ENCODE data around the gene FBXO7. TPM values are rescaled to one million over a fixed set of nuclear protein-coding genes. Genes with fewer than 3 reads are reported as not detected.

FBXO7 gene
- total RNA-seq, 4 donors from 2014 or later: 197 to 321 (median 253) TPM

DNA sequence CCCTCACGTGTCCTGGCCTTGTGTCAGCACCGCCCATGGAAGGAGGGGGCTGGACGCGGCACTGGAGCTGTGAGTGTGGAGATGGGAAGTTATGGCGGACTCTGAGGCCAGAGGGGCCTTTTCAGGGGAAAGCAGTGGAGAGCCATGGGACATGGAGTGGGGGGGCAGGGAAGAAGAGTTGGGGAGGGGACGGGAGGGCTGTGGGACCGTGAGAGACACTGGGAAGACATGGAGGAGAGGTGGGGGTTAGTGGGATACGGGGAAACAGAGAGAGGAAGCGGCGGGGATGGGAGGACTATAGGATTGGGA, 58.2 kb downstream of the FBXO7 start:
- intact Hi-C loops (cut with DNase I): loop anchor here (5.0 kb wide), 1 partner anchor 130 kb away; no protein-coding TSS in a partner anchor
- 71 to 73% methylated on average over 10 of the region's 10 CpGs for WGBS, 2 donors
- no peak for DNase-seq
- no peaks in the 10 kb centered on the region for H3K36me3 ChIP-seq
- no peak overlapping the region for H3K4me3 ChIP-seq (replicated peaks in 1 of 3)
- no peaks in the 10 kb centered on the region for H3K27me3 ChIP-seq
- H3K27ac ChIP-seq: peak overlapping the region; percentile 30 to 73 (median 57)
- no peak for TF ChIP-seq POLR2A (IDR thresholded peaks at IDR 0.05)
- TF ChIP-seq, protein P1, sequence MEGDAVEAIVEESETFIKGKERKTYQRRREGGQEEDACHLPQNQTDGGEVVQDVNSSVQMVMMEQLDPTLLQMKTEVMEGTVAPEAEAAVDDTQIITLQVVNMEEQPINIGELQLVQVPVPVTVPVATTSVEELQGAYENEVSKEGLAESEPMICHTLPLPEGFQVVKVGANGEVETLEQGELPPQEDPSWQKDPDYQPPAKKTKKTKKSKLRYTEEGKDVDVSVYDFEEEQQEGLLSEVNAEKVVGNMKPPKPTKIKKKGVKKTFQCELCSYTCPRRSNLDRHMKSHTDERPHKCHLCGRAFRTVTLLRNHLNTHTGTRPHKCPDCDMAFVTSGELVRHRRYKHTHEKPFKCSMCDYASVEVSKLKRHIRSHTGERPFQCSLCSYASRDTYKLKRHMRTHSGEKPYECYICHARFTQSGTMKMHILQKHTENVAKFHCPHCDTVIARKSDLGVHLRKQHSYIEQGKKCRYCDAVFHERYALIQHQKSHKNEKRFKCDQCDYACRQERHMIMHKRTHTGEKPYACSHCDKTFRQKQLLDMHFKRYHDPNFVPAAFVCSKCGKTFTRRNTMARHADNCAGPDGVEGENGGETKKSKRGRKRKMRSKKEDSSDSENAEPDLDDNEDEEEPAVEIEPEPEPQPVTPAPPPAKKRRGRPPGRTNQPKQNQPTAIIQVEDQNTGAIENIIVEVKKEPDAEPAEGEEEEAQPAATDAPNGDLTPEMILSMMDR (IDR thresholded peaks at IDR 0.05): no peak
- no peaks in the 10 kb centered on the region for H3K9me3 ChIP-seq
- H3K4me1 ChIP-seq: peaks cover 6 to 46% of the 10 kb centered on the region in 2 donors

DNA sequence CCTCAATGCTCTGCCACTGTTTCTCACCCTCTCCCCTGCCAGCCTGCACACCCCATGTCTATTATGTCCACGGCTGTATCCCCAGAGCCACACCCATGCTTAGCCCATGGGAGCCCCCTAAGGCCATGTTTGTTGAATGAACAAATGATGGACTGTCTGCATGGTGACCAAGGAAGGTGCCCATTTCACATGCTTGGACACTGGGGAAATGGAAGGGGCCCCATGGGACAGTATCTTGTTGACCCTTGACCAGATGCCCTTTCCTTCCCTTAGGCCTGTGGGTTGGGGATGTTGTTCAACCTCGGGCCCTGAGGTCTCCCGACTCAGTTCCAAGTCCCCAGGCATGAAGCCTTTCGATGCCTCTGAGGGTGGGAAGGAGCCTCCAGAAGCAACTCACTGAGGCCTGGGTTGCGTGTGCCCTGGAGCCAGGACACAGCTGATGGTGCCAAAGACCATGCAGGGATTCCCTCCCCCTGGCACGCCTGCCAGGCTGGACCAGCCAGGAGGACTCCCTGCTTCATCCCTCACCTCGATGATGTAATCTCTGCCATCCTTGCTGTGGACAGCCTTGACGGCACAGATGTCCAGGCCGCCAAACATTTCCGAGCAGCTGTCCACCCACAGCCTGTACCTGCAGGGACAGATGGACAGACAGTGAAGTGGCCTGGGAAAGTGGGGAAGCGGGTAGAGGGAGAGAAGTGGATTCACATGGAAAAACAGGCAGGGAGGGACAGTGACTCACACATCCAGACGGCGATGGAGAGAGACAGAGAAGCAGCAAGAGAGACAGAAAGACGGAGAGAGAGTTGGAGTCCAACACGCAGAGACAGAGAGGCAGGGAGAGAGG, 58.9 kb downstream of the FBXO7 start:
- no peak overlapping the region for H3K4me3 ChIP-seq (replicated peaks in 1 of 3)
- TF ChIP-seq, protein P1 (IDR thresholded peaks at IDR 0.05): no peak
- TF ChIP-seq POLR2A (IDR thresholded peaks at IDR 0.05): no peak
- H3K27ac ChIP-seq: peak overlapping the region; percentile 30 to 73 (median 57)
- H3K4me1 ChIP-seq: peaks cover 6 to 46% of the 10 kb centered on the region in 2 donors
- no peak for DNase-seq
- H3K36me3 ChIP-seq: no peaks in the 10 kb centered on the region
- H3K27me3 ChIP-seq: no peaks in the 10 kb centered on the region
- WGBS, 2 donors: 78 to 87% methylated on average over 10 to 14 of the region's 15 CpGs
- no peaks in the 10 kb centered on the region for H3K9me3 ChIP-seq
- intact Hi-C loops (cut with DNase I): loop anchor here (5.0 kb wide), 1 partner anchor 129 kb away; no protein-coding TSS in a partner anchor

DNA sequence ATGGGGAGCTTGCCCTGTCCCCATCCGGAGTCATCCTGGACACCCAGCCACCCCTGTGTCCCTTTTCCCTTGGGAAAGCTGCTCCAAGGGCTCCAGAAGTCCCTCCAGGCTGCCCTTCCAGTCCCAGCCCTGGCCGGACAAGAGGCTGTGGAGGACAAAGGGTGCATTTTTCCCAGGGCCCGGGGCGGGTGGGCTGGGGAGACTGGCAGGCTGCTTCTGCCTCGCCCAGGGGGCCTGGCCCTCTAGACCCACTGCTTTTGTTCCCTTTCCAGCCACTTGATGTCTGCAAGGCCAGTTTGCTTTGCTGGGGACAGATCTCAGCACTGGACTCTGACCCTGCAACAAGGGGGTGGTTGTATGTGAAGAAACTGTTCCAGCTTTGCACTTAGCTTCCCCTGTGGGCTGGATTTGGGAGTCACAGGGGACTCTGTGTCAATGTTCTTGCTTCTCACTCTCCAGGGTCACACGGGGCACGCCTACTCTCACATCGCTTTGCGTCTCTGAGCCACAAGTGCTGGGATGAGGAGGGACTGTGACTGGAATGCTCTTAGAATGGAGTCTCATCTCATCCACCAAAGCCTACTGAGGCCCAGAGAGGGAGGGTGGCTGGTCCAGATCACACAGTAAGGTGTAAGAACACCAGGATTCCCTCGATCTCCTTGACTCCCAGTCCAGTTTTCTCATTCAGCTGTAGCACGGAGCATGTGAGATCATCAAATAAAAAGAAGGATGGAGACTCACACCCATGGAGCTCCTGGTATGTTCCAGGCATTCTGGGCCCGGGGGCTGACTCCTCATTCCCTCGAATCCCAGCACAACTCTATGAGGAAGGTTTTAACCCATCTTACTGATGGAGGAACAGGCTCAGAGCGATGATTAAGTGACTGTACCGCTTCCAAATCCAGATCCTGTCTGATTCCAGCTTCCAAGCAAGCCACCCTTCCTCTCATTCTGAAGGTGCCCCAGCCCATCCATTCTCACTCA, 59.9 kb downstream of the FBXO7 start:
- TF ChIP-seq POLR2A (IDR thresholded peaks at IDR 0.05): no peak
- TF ChIP-seq, protein P1 (IDR thresholded peaks at IDR 0.05): no peak
- peak overlapping the region; percentile 12 to 73 (median 57) for H3K27ac ChIP-seq
- no peaks in the 10 kb centered on the region for H3K27me3 ChIP-seq
- H3K4me1 ChIP-seq: peaks cover 6 to 41% of the 10 kb centered on the region in 2 donors
- intact Hi-C loops (cut with DNase I): loop anchor here (5.0 kb wide), 1 partner anchor 128 kb away; no protein-coding TSS in a partner anchor
- no peak overlapping the region for H3K4me3 ChIP-seq (replicated peaks in 1 of 3)
- no peaks in the 10 kb centered on the region for H3K36me3 ChIP-seq
- 61 to 63% methylated on average over 15 of the region's 15 CpGs for WGBS, 2 donors
- DNase-seq: no peak
- no peaks in the 10 kb centered on the region for H3K9me3 ChIP-seq

DNA sequence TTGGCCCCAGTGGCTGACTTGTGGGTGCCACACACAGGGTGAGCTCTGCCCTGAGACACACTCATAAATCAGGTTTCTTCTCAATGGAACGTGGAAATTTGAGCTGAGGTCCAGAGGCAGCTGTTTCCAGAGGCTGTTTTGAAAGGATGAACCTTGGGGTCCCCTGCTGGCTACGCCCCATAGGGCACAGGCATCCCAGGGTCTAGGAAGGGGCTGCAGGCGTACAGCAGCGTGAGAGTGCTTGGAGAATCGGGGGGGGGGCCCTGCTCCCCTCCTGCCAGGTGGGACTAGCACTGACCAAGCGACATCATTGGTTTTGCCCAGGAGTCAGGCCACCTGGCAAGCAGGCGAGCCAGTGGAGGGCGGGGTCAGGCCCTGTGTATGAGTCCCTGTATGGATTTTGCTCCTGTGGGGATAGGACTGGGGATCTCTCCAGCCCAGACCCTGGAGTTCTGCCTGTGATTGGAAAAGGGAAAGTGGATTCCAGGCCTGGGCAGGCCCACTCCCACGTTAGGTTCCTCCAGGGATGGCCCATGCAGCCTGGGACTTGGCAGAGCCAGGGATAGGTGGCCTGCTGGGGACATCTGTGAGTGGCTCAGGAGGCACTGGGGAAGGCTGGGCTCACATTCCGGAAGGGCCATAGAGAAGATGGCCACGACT, 61.0 kb downstream of the FBXO7 start:
- Histone ChIP-seq H3K9me3 (no peaks in the 10 kb centered on the region), H3K4me1 (peaks cover 6 to 34% of the 10 kb centered on the region in 2 donors), H3K27me3 (no peaks in the 10 kb centered on the region), H3K4me3 (replicated peaks in 1 of 3) (no peak overlapping the region), H3K36me3 (no peaks in the 10 kb centered on the region), H3K27ac (no peak overlapping the region)
- no peak for DNase-seq
- WGBS, 2 donors: 83 to 90% methylated on average over 7 to 9 of the region's 11 CpGs
- no peak for TF ChIP-seq POLR2A (IDR thresholded peaks at IDR 0.05)
- TF ChIP-seq, protein P1 (IDR thresholded peaks at IDR 0.05): no peak
- intact Hi-C loops (cut with DNase I): no loop called here

All from thyroid gland (tissue), 4 donors.